ENCODE results near the gene HSD17B10.

- TF ChIP-seq SP1 (IDR thresholded peaks at IDR 0.05) (no peak), CTCF (IDR thresholded peaks at IDR 0.05; ENCODE audit: low read depth, low read length, missing input control) (no peak), RAD21 (IDR thresholded peaks at IDR 0.05) (no peak), REST (IDR thresholded peaks at IDR 0.05) (no peak), ZBTB33 (IDR thresholded peaks at IDR 0.05) (no peak), FOXA1 (IDR thresholded peaks at IDR 0.05) (no peak), ATF3 (IDR thresholded peaks at IDR 0.05) (no peak), GABPA (IDR thresholded peaks at IDR 0.05 in 1 of 2, conservative IDR thresholded peaks at IDR 0.05 in 1 of 2) (no peak), TAF1 (conservative IDR thresholded peaks at IDR 0.05) (no peak), YY1 (IDR thresholded peaks at IDR 0.05) (no peak), MAX (IDR thresholded peaks at IDR 0.05) (no peak), JUND (IDR thresholded peaks at IDR 0.05) (no peak), HNF4A (conservative IDR thresholded peaks at IDR 0.05) (no peak), HNF4G (IDR thresholded peaks at IDR 0.05) (no peak)
Observed at GRCh38 chrX:53442322-53442631, 8.1 kb upstream of the HSD17B10 start.
